Glomerular visceral epithelial cell (primary cell): ENCODE measurements around the gene TUBB2B.
A peak's percentile ranks its signal among the peaks of the same experiment; 100 is the strongest.
"Not testable (repeated sequence)": the region's sequence is repeated elsewhere in the genome, so short reads cannot be mapped to it uniquely, and the experiment has no call there.

Source experiments
- DNase-seq: peaks from one replicate; pipeline ENCODE4 v3.0.0-alpha.2; 2016; ENCODE audit errors: extremely low spot score

TUBB2B gene

GRCh38 chr6:3258201-3258600 lies 30.7 kb upstream of the TUBB2B start:
- no peak for DNase-seq

- DNase-seq = no peak
Measured at GRCh38 chr6:3253597-3253961, 26.1 kb upstream of the TUBB2B start.

GRCh38 chr6:3252861-3253596 lies 25.6 kb upstream of the TUBB2B start:
- DNase-seq = no peak

- DNase-seq = no peak
Measured at GRCh38 chr6:3252369-3252768, 24.9 kb upstream of the TUBB2B start.

- DNase-seq = peak; percentile 79
Measured at GRCh38 chr6:3251462-3252314, 24.2 kb upstream of the TUBB2B start.

GRCh38 chr6:3250231-3250675 lies 22.8 kb upstream of the TUBB2B start:
- DNase-seq = no peak

- DNase-seq = no peak
Measured at GRCh38 chr6:3249821-3250220, 22.4 kb upstream of the TUBB2B start.

GRCh38 chr6:3247255-3248146 lies 20.0 kb upstream of the TUBB2B start:
- peak; percentile 87 for DNase-seq

- DNase-seq = no peak
Measured at GRCh38 chr6:3245216-3245615, 17.8 kb upstream of the TUBB2B start.

- DNase-seq = not testable (repeated sequence)
Measured at GRCh38 chr6:3244832-3245161, 17.3 kb upstream of the TUBB2B start.

GRCh38 chr6:3244003-3244831 lies 16.8 kb upstream of the TUBB2B start:
- DNase-seq = no peak

GRCh38 chr6:3242768-3243167 lies 15.3 kb upstream of the TUBB2B start:
- DNase-seq = no peak

- not testable (repeated sequence) for DNase-seq
Measured at GRCh38 chr6:3241745-3242144, 14.3 kb upstream of the TUBB2B start.

GRCh38 chr6:3240595-3240994 lies 13.1 kb upstream of the TUBB2B start:
- no peak for DNase-seq

GRCh38 chr6:3239110-3239830 lies 11.8 kb upstream of the TUBB2B start:
- DNase-seq = no peak

GRCh38 chr6:3237761-3238662 lies 10.6 kb upstream of the TUBB2B start:
- no peak for DNase-seq

- DNase-seq = no peak
Measured at GRCh38 chr6:3236005-3236404, 8.6 kb upstream of the TUBB2B start.

- no peak for DNase-seq
Measured at GRCh38 chr6:3235486-3235885, 8.0 kb upstream of the TUBB2B start.

GRCh38 chr6:3233904-3234303 lies 6.5 kb upstream of the TUBB2B start:
- no peak for DNase-seq

- no peak for DNase-seq
Measured at GRCh38 chr6:3233321-3233720, 5.9 kb upstream of the TUBB2B start.
